PC-3 (cell line): ENCODE results near the gene UBE3D. TPM values are rescaled to one million over a fixed set of nuclear protein-coding genes. Genes with fewer than 3 reads are reported as not detected.
"Not testable (repeated sequence)": the region's sequence is repeated elsewhere in the genome, so short reads cannot be mapped to it uniquely, and the experiment has no call there.

ENCODE experiments used
- ATAC-seq: fragments of 200-7000 bp; cut with Tn5 transposase; 2 replicates; pipeline ENCODE4 v1.9.1; 2020; ENCODE audit warnings: mild to moderate bottlenecking, moderate library complexity
- BruUV-seq: library from RNA; stranded (reverse); fragments of 400-500 nt; replicated peaks from 2 replicates; lab custom pipeline; 2021; lab: Mats Ljungman, UMichigan
- CTCF ChIA-PET: fragments of 300-600 bp; sonication (Branson Sonifier 250); formaldehyde crosslinking; loops from one replicate; lab custom pipeline; 2022; ENCODE audit warnings: antibody characterized with exemption; lab: Charles Lee
- POLR2A ChIA-PET: fragments of 300-600 bp; sonication (Branson Sonifier 250); formaldehyde crosslinking; loops from one replicate; lab custom pipeline; 2022; ENCODE audit warnings: antibody characterized with exemption; ENCODE audit not compliant: unreplicated experiment; lab: Charles Lee
- DNase-seq: peaks from one replicate; pipeline ENCODE4 v3.0.0-alpha.2; 2015
- H2AFZ ChIP-seq: fragments of 300-600 bp; sonication (generic); 2 replicates; pipeline ENCODE4 v1.6.0; 2016; ENCODE audit warnings: antibody characterized with exemption, low read length
- H3F3A ChIP-seq: fragments of 300-600 bp; sonication (generic); one replicate; pipeline ENCODE4 v1.6.0; 2017; ENCODE audit warnings: antibody characterized with exemption, low read length, control low read depth, mild to moderate bottlenecking; ENCODE audit not compliant: unreplicated experiment
- H3K27ac ChIP-seq: fragments of 300-600 bp; sonication (generic); 2 replicates; pipeline ENCODE4 v1.5.1; 2016; ENCODE audit warnings: mild to moderate bottlenecking, low read length
- H3K27me3 ChIP-seq: fragments of 300-600 bp; sonication (generic); 2 replicates; pipeline ENCODE4 v1.6.1; 2016; ENCODE audit warnings: low read length, mixed read lengths
- H3K36me3 ChIP-seq: fragments of 300-600 bp; sonication (generic); 2 replicates; pipeline ENCODE4 v1.6.1; 2016; ENCODE audit warnings: low read depth, mixed run types, low read length, mixed read lengths
- H3K4me1 ChIP-seq: fragments of 300-600 bp; sonication (generic); 2 replicates; pipeline ENCODE4 v1.5.1; 2016; ENCODE audit warnings: low read length; ENCODE audit not compliant: insufficient read depth
- H3K4me2 ChIP-seq: fragments of 300-600 bp; sonication (generic); 2 replicates; pipeline ENCODE4 v1.6.0; 2016; ENCODE audit warnings: low read length
- H3K4me3 ChIP-seq: fragments of 300-600 bp; sonication (generic); 2 replicates; pipeline ENCODE4 v1.5.1; 2016; ENCODE audit warnings: mild to moderate bottlenecking, low read length, mixed read lengths
- H3K79me2 ChIP-seq: fragments of 300-600 bp; sonication (generic); 2 replicates; pipeline ENCODE4 v1.6.1; 2017; ENCODE audit warnings: low read length, mixed read lengths
- H3K9ac ChIP-seq: fragments of 300-600 bp; sonication (generic); 2 replicates; pipeline ENCODE4 v1.6.0; 2016; ENCODE audit warnings: mild to moderate bottlenecking, low read length
- H3K9me2 ChIP-seq: fragments of 300-600 bp; sonication (generic); replicated peaks from 2 replicates; pipeline ENCODE4 v1.6.1; 2016; ENCODE audit warnings: mixed run types, low read length, mixed read lengths
- H3K9me3 ChIP-seq: fragments of 300-600 bp; sonication (generic); 2 replicates; pipeline ENCODE4 v1.6.1; 2016; ENCODE audit warnings: low read length, mixed read lengths
- H4K20me1 ChIP-seq: fragments of 300-600 bp; sonication (generic); 2 replicates; pipeline ENCODE4 v1.6.1; 2016; ENCODE audit warnings: low read length, mixed read lengths
- EZH2 ChIP-seq: fragments of 300-600 bp; sonication (generic); IDR thresholded peaks from one replicate; pipeline ENCODE4 v1.6.1; 2017; ENCODE audit warnings: antibody characterized with exemption, mild to moderate bottlenecking, low read length; ENCODE audit not compliant: unreplicated experiment
- EZH2phosphoT487 ChIP-seq: fragments of 300-600 bp; sonication (generic); IDR thresholded peaks from 2 replicates; pipeline ENCODE4 v1.6.1; 2018; ENCODE audit warnings: mild to moderate bottlenecking, antibody characterized with exemption, low read length, borderline replicate concordance
- intact Hi-C: fragments of 100-400 bp; cut with micrococcal nuclease; formaldehyde crosslinking; loops from 2 replicates; pipeline ENCODE4 v1.9.0; 2023
- total RNA-seq: library from RNA; depleted of rRNA; stranded (reverse); fragments of >200 nt; gene quantifications from 2 replicates; pipeline ENCODE4 v1.2.3, GENCODE V29; 2014
- TF ChIP-seq, protein P1 (sequence below): fragments of 300-600 bp; sonication (generic); conservative IDR thresholded peaks from 2 replicates; pipeline ENCODE4 v1.5.1; 2017; ENCODE audit warnings: antibody characterized with exemption, low read depth, mild to moderate bottlenecking, low read length

The UBE3D gene
- total RNA-seq, 1 experiment from 2014 or later: 5.0 TPM

DNA sequence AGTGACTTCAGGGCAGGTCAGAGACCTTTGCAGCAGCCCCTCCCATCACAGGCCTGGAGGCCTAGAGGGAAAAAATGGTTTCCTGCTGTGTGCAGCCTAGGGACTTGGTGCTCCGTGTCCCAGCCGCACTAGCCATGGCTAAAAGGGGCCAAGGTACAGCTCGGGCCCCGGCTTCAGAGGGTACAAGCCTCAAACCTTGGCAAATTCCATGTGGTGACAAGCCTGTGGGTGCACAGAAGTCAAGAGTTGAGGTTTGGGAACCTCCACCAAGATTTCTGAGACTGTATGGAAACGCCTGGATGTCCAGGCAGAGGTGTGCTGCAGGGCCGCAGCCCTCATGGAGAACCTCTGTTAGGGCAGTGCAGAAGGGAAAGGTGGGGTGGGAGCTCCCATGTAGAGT, 34.0 kb downstream of the UBE3D start:
- H3K9me3 ChIP-seq: no peaks in the 10 kb centered on the region
- no peak overlapping the region for H3K9ac ChIP-seq
- ChIA-PET CTCF (no interaction called here), POLR2A (no interaction called here)
- no peak overlapping the region for H2AFZ ChIP-seq
- H3K4me1 ChIP-seq: no peaks in the 10 kb centered on the region
- no peaks in the 10 kb centered on the region for H3K9me2 ChIP-seq
- no peaks in the 10 kb centered on the region for H3K27me3 ChIP-seq
- H4K20me1 ChIP-seq: no peaks in the 10 kb centered on the region
- no TSS peak for BruUV-seq
- TF ChIP-seq EZH2: no peak
- no peak overlapping the region for H3K27ac ChIP-seq
- H3K4me3 ChIP-seq: no peak overlapping the region
- no peaks in the 10 kb centered on the region for H3K79me2 ChIP-seq
- DNase-seq: no peak
- H3K36me3 ChIP-seq: peaks cover 18% of the 10 kb centered on the region
- intact Hi-C loops: no loop called here
- ATAC-seq: no peak
- H3K4me2 ChIP-seq: no peak overlapping the region
- no peaks in the 10 kb centered on the region for H3F3A ChIP-seq

DNA sequence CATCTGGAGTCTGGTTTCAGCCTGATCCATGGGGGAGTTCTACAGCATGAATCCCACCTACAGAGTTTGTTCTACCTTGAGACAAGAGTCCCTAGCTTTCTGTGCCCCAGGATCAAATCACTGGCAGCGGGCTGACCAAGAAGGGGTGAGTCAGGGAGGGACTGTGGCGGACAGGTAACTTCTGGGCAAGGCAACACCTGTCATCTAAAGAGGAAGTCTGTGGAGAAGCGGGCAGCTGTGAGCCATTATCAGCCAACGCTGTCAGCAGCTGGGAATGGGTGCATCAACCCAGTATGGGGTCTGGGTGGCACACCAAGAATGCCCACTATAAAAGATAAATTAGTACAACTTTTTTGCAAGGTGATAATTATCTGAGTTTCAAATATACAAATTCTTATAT, 45.9 kb downstream of the UBE3D start:
- ATAC-seq (no peak), DNase-seq (no peak)
- Histone ChIP-seq H3K27ac (no peak overlapping the region), H3K9me3 (no peaks in the 10 kb centered on the region), H3K9ac (no peak overlapping the region), H4K20me1 (no peaks in the 10 kb centered on the region), H3K27me3 (no peaks in the 10 kb centered on the region), H3K79me2 (no peaks in the 10 kb centered on the region), H2AFZ (no peak overlapping the region), H3K36me3 (0 out of 2 replicates have a peak, but pooled peaks cover 3% of the 10 kb centered on the region), H3K4me2 (no peak overlapping the region), H3K9me2 (no peaks in the 10 kb centered on the region), H3K4me1 (no peaks in the 10 kb centered on the region), H3F3A (no peaks in the 10 kb centered on the region), H3K4me3 (no peak overlapping the region)
- no TSS peak for BruUV-seq
- CTCF ChIA-PET: no interaction called here
- intact Hi-C loops: no loop called here
- POLR2A ChIA-PET: no interaction called here
- TF ChIP-seq, protein P1, sequence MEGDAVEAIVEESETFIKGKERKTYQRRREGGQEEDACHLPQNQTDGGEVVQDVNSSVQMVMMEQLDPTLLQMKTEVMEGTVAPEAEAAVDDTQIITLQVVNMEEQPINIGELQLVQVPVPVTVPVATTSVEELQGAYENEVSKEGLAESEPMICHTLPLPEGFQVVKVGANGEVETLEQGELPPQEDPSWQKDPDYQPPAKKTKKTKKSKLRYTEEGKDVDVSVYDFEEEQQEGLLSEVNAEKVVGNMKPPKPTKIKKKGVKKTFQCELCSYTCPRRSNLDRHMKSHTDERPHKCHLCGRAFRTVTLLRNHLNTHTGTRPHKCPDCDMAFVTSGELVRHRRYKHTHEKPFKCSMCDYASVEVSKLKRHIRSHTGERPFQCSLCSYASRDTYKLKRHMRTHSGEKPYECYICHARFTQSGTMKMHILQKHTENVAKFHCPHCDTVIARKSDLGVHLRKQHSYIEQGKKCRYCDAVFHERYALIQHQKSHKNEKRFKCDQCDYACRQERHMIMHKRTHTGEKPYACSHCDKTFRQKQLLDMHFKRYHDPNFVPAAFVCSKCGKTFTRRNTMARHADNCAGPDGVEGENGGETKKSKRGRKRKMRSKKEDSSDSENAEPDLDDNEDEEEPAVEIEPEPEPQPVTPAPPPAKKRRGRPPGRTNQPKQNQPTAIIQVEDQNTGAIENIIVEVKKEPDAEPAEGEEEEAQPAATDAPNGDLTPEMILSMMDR: no peak
- TF ChIP-seq EZH2phosphoT487 (no peak), EZH2 (no peak)

- H3K27ac ChIP-seq, H3K9me2 ChIP-seq, CTCF ChIA-PET, H2AFZ ChIP-seq, H3K4me3 ChIP-seq, ATAC-seq, H3K27me3 ChIP-seq, DNase-seq, BruUV-seq, H3K9me3 ChIP-seq, intact Hi-C loops, H3K9ac ChIP-seq, H3K4me2 ChIP-seq, H4K20me1 ChIP-seq, H3K36me3 ChIP-seq, H3F3A ChIP-seq, H3K79me2 ChIP-seq: not testable (repeated sequence)
- H3K4me1 ChIP-seq: peaks cover 11% of the 10 kb centered on the region
- POLR2A ChIA-PET: interaction anchor here (0.6 kb wide), 1 partner anchor 19 kb away, joined by 3 read pairs; no protein-coding TSS in a partner anchor
These were observed 54.5 kb downstream of the UBE3D start for GRCh38 chr6:83011131-83011530.

- ATAC-seq (peak; percentile 61), DNase-seq (peak; percentile 35)
- Histone ChIP-seq H3K9ac (no peak overlapping the region), H3K27ac (no peak overlapping the region), H2AFZ (no peak overlapping the region), H3K4me3 (no peak overlapping the region), H3K4me1 (peaks cover 11% of the 10 kb centered on the region), H3K36me3 (no peaks in the 10 kb centered on the region), H3K4me2 (no peak overlapping the region; the same call in 1 of the 2 replicates), H3K9me2 (no peaks in the 10 kb centered on the region), H3F3A (no peaks in the 10 kb centered on the region), H4K20me1 (no peaks in the 10 kb centered on the region), H3K79me2 (no peaks in the 10 kb centered on the region), H3K9me3 (no peaks in the 10 kb centered on the region), H3K27me3 (no peaks in the 10 kb centered on the region)
- TF ChIP-seq EZH2: no peak
- TF ChIP-seq, protein P1: no peak
- no peak for TF ChIP-seq EZH2phosphoT487
- CTCF ChIA-PET: no interaction called here
- no TSS peak for BruUV-seq
- POLR2A ChIA-PET: no interaction called here
- intact Hi-C loops: loop anchor here (2.0 kb wide), 1 partner anchor 30 kb away; no protein-coding TSS in a partner anchor
These were observed 57.0 kb downstream of the UBE3D start for GRCh38 chr6:83008626-83009025.
